Neural progenitor cell (in vitro differentiated cells): ENCODE data around the gene EXT2. TPM values are rescaled to one million over a fixed set of nuclear protein-coding genes. Genes with fewer than 3 reads are reported as not detected.

Experiments used
- DNase-seq: peaks from one replicate; pipeline ENCODE4 v3.0.0-alpha.2; 2016; ENCODE audit warnings: low spot score
- H2AFZ ChIP-seq: fragments of 200-600 bp; sonication (generic); replicated peaks from 2 replicates; pipeline ENCODE4 v1.6.1; 2016; ENCODE audit warnings: antibody characterized with exemption
- H3F3A ChIP-seq: fragments of 200-600 bp; sonication (generic); 2 replicates; pipeline ENCODE4 v1.6.1; 2016; ENCODE audit warnings: antibody characterized with exemption, low read depth
- H3K27ac ChIP-seq: fragments of 200-600 bp; sonication (generic); 2 replicates; pipeline ENCODE4 v1.5.1; 2016; ENCODE audit warnings: mild to moderate bottlenecking
- H3K27me3 ChIP-seq: fragments of 200-600 bp; sonication (generic); 2 replicates; pipeline ENCODE4 v1.6.1; 2016; ENCODE audit warnings: mild to moderate bottlenecking, moderate library complexity
- H3K36me3 ChIP-seq: fragments of 200-600 bp; sonication (generic); 2 replicates; pipeline ENCODE4 v1.5.1; 2016
- H3K4me1 ChIP-seq: fragments of 200-600 bp; sonication (generic); 2 replicates; pipeline ENCODE4 v1.6.1; 2016; ENCODE audit warnings: mixed run types
- H3K4me2 ChIP-seq: fragments of 200-600 bp; sonication (generic); 2 replicates; pipeline ENCODE4 v1.6.1; 2016
- H3K4me3 ChIP-seq: fragments of 200-600 bp; sonication (generic); 2 replicates; pipeline ENCODE4 v1.5.1; 2016
- H3K79me2 ChIP-seq: fragments of 200-600 bp; sonication (generic); 2 replicates; pipeline ENCODE4 v1.6.1; 2016; ENCODE audit warnings: low read depth
- H3K9ac ChIP-seq: fragments of 200-600 bp; sonication (generic); 2 replicates; pipeline ENCODE4 v1.6.1; 2016
- H3K9me3 ChIP-seq: fragments of 200-600 bp; sonication (generic); 2 replicates; pipeline ENCODE4 v1.5.1; 2016; ENCODE audit warnings: low read depth
- H4K20me1 ChIP-seq: fragments of 200-600 bp; sonication (generic); 2 replicates; pipeline ENCODE4 v1.6.1; 2016; ENCODE audit warnings: low read depth
- H3K27ac Mint-ChIP-seq: 3 replicates; pipeline ENCODE4 v1.8.0; 2021; ENCODE audit warnings: mixed read lengths
- H3K27me3 Mint-ChIP-seq: 2 replicates; pipeline ENCODE4 v1.8.0; 2022; ENCODE audit warnings: low read depth, mild to moderate bottlenecking, inconsistent platforms, moderate library complexity, mixed read lengths; ENCODE audit not compliant: insufficient read depth
- H3K36me3 Mint-ChIP-seq: 3 replicates; pipeline ENCODE4 v1.8.0; 2021; ENCODE audit warnings: mixed read lengths
- H3K4me1 Mint-ChIP-seq: 3 replicates; pipeline ENCODE4 v1.8.0; 2021; ENCODE audit warnings: mixed read lengths
- H3K4me3 Mint-ChIP-seq: 3 replicates; pipeline ENCODE4 v1.8.0; 2021; ENCODE audit warnings: mild to moderate bottlenecking, moderate library complexity, mixed read lengths
- H3K9me3 Mint-ChIP-seq: 3 replicates; pipeline ENCODE4 v1.8.0; 2020; ENCODE audit warnings: mixed read lengths
- CTCF ChIP-seq: fragments of 200-600 bp; sonication (generic); IDR thresholded peaks from 2 replicates; pipeline ENCODE4 v1.5.1; 2017; ENCODE audit warnings: antibody characterized with exemption, mild to moderate bottlenecking
- EZH2 ChIP-seq: fragments of 200-600 bp; sonication (generic); IDR thresholded peaks from 2 replicates; pipeline ENCODE4 v1.6.1; 2017; ENCODE audit warnings: antibody characterized with exemption, mild to moderate bottlenecking, moderate library complexity
- EZH2phosphoT487 ChIP-seq: fragments of 200-600 bp; sonication (generic); IDR thresholded peaks from 2 replicates; pipeline ENCODE4 v1.6.1; 2017; ENCODE audit warnings: antibody characterized with exemption
- total RNA-seq: library from RNA; depleted of rRNA; stranded (reverse); fragments of >200 nt; gene quantifications from 2 replicates; pipeline ENCODE4 v1.2.3, GENCODE V29; 2015; ENCODE audit warnings: low replicate concordance

EXT2 gene
- total RNA-seq, 1 donor from 2014 or later = 70.4 TPM

GRCh38 chr11:44176546-44177213 is 81.2 kb downstream of the EXT2 start:
- H3K9ac ChIP-seq = no peak overlapping the region
- H3K36me3 ChIP-seq = peaks cover 5% of the 10 kb centered on the region
- peaks cover 24% of the 10 kb centered on the region for H3K4me1 Mint-ChIP-seq
- no peaks in the 10 kb centered on the region for H3K27me3 ChIP-seq
- no peak overlapping the region for H3K4me3 Mint-ChIP-seq
- no peaks in the 10 kb centered on the region for H4K20me1 ChIP-seq
- H2AFZ ChIP-seq = no peak overlapping the region
- peaks cover 15% of the 10 kb centered on the region for H3K4me1 ChIP-seq
- TF ChIP-seq EZH2 = no peak
- TF ChIP-seq CTCF = no peak
- no peak for TF ChIP-seq EZH2phosphoT487
- DNase-seq = no peak
- H3F3A ChIP-seq = peaks cover 3% of the 10 kb centered on the region
- no peaks in the 10 kb centered on the region for H3K9me3 ChIP-seq
- no peak overlapping the region for H3K4me3 ChIP-seq
- no peaks in the 10 kb centered on the region for H3K79me2 ChIP-seq
- peaks cover 21% of the 10 kb centered on the region for H3K36me3 Mint-ChIP-seq
- no peak overlapping the region for H3K27ac ChIP-seq
- no peaks in the 10 kb centered on the region for H3K27me3 Mint-ChIP-seq
- no peaks in the 10 kb centered on the region for H3K9me3 Mint-ChIP-seq
- H3K4me2 ChIP-seq = no peak overlapping the region
- H3K27ac Mint-ChIP-seq = no peak overlapping the region

GRCh38 chr11:44177905-44178304 is 82.4 kb downstream of the EXT2 start:
- H3K9me3 ChIP-seq = no peaks in the 10 kb centered on the region
- H3K27ac ChIP-seq = no peak overlapping the region
- H3K4me1 Mint-ChIP-seq = peaks cover 17% of the 10 kb centered on the region
- no peaks in the 10 kb centered on the region for H3F3A ChIP-seq
- H3K9me3 Mint-ChIP-seq = no peaks in the 10 kb centered on the region
- H3K9ac ChIP-seq = no peak overlapping the region
- H3K27me3 Mint-ChIP-seq = no peaks in the 10 kb centered on the region
- H3K4me2 ChIP-seq = peak overlapping the region; percentile 10
- peaks cover 21% of the 10 kb centered on the region for H3K36me3 Mint-ChIP-seq
- H3K4me3 Mint-ChIP-seq = no peak overlapping the region
- peaks cover 4% of the 10 kb centered on the region for H3K36me3 ChIP-seq
- no peak for TF ChIP-seq CTCF
- no peak for TF ChIP-seq EZH2
- TF ChIP-seq EZH2phosphoT487 = no peak
- peaks cover 15% of the 10 kb centered on the region for H3K4me1 ChIP-seq
- H3K79me2 ChIP-seq = no peaks in the 10 kb centered on the region
- no peak overlapping the region for H3K4me3 ChIP-seq
- no peak overlapping the region for H3K27ac Mint-ChIP-seq
- no peaks in the 10 kb centered on the region for H3K27me3 ChIP-seq
- no peak overlapping the region for H2AFZ ChIP-seq
- no peak for DNase-seq
- no peaks in the 10 kb centered on the region for H4K20me1 ChIP-seq

GRCh38 chr11:44178381-44178780 is 82.9 kb downstream of the EXT2 start:
- Histone ChIP-seq H3F3A (no peaks in the 10 kb centered on the region), H4K20me1 (no peaks in the 10 kb centered on the region), H3K9ac (no peak overlapping the region), H3K9me3 (no peaks in the 10 kb centered on the region), H3K27ac (no peak overlapping the region), H3K27me3 (no peaks in the 10 kb centered on the region), H3K4me1 (peaks cover 15% of the 10 kb centered on the region), H3K4me2 (peak overlapping the region; percentile 10), H3K36me3 (no peaks in the 10 kb centered on the region), H2AFZ (no peak overlapping the region), H3K79me2 (no peaks in the 10 kb centered on the region), H3K4me3 (no peak overlapping the region)
- Mint-ChIP-seq H3K4me3 (no peak overlapping the region), H3K27me3 (no peaks in the 10 kb centered on the region), H3K36me3 (peaks cover 17% of the 10 kb centered on the region), H3K9me3 (no peaks in the 10 kb centered on the region), H3K4me1 (peaks cover 17% of the 10 kb centered on the region), H3K27ac (no peak overlapping the region)
- TF ChIP-seq CTCF = no peak
- TF ChIP-seq EZH2phosphoT487 = no peak
- no peak for TF ChIP-seq EZH2
- peak; percentile 12 for DNase-seq
